GM23248 (cell line): ENCODE results near the gene TVP23B.
"Not testable (repeated sequence)": the region's sequence is repeated elsewhere in the genome, so short reads cannot be mapped to it uniquely, and the experiment has no call there.

Source experiments
- EZH2 ChIP-seq: fragments of 200-600 bp; sonication (generic); IDR thresholded peaks from 2 replicates; pipeline ENCODE4 v1.6.1; 2018; ENCODE audit warnings: antibody characterized with exemption, mild to moderate bottlenecking; ENCODE audit not compliant: insufficient read depth, poor library complexity, severe bottlenecking
- EZH2phosphoT487 ChIP-seq: fragments of 200-600 bp; sonication (generic); IDR thresholded peaks from 2 replicates; pipeline ENCODE4 v1.6.1; 2018; ENCODE audit warnings: antibody characterized with exemption, moderate library complexity, mild to moderate bottlenecking, low read depth; ENCODE audit not compliant: insufficient read depth

DNA sequence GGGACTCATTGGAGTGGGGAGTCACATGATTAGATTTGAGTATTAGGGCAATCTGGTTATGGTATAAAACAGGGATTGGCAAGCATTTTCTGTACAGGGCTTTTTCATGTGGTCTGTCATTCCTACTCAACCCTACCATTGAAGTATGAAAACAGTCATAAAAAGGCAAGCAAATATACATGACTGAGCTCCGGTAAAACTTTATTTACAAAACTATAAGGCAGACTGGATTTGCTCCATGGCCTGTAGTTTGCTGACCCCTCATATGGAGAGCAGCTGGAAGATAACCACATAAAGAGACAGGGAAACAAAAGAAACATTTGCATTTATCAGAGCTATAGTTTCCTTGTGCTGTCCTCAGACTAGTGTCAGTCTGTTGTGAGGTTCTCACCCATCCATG, 46.6 kb downstream of the TVP23B start:
- not testable (repeated sequence) for TF ChIP-seq EZH2phosphoT487, EZH2
